Measurements from ENCODE around the gene KLHL6. TPM values are rescaled to one million over a fixed set of nuclear protein-coding genes. Genes with fewer than 3 reads are reported as not detected.

Gene KLHL6
- total and polyA plus RNA-seq, 10 of the 15 experiments (the other 5 are each of a cell fraction or from before 2014, with no cell fraction given): 4.0 to 91.8 (median 24.4) TPM

GRCh38 chr3:183579967-183580900 lies 24.7 kb upstream of the KLHL6 start (continued):
- TF ChIP-seq, protein P1, sequence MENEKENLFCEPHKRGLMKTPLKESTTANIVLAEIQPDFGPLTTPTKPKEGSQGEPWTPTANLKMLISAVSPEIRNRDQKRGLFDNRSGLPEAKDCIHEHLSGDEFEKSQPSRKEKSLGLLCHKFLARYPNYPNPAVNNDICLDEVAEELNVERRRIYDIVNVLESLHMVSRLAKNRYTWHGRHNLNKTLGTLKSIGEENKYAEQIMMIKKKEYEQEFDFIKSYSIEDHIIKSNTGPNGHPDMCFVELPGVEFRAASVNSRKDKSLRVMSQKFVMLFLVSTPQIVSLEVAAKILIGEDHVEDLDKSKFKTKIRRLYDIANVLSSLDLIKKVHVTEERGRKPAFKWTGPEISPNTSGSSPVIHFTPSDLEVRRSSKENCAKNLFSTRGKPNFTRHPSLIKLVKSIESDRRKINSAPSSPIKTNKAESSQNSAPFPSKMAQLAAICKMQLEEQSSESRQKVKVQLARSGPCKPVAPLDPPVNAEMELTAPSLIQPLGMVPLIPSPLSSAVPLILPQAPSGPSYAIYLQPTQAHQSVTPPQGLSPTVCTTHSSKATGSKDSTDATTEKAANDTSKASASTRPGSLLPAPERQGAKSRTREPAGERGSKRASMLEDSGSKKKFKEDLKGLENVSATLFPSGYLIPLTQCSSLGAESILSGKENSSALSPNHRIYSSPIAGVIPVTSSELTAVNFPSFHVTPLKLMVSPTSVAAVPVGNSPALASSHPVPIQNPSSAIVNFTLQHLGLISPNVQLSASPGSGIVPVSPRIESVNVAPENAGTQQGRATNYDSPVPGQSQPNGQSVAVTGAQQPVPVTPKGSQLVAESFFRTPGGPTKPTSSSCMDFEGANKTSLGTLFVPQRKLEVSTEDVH (IDR thresholded peaks at IDR 0.05; ENCODE audit: low read depth, partially characterized antibody): no peak
- TF ChIP-seq STAT3 (IDR thresholded peaks at IDR 0.05; ENCODE audit: low read depth, low read length) (no peak), RFX5 (IDR thresholded peaks at IDR 0.05; ENCODE audit: low read depth, low read length) (no peak), POU2F2 (IDR thresholded peaks at IDR 0.05; ENCODE audit: borderline replicate concordance, low read depth, low read length) (no peak), SKIL (IDR thresholded peaks at IDR 0.05; ENCODE audit: low read depth, poor library complexity, severe bottlenecking) (no peak), CBFB (IDR thresholded peaks at IDR 0.05; ENCODE audit: low read depth) (no peak), RUNX3 (IDR thresholded peaks at IDR 0.05; ENCODE audit: low read length) (peak; percentile 38; the same call in 1 of the 2 replicates), NFIC (IDR thresholded peaks at IDR 0.05; ENCODE audit: low read depth, low read length) (0 out of 2 replicates have a peak, but pooled peaks have one; percentile 15), NFXL1 (IDR thresholded peaks at IDR 0.05; ENCODE audit: borderline replicate concordance) (no peak), SMC3 (IDR thresholded peaks at IDR 0.05; ENCODE audit: borderline replicate concordance, low read length) (no peak), SUZ12 (IDR thresholded peaks at IDR 0.05; ENCODE audit: unreplicated experiment) (no peak), BCL11A (IDR thresholded peaks at IDR 0.05; ENCODE audit: low read depth, low read length) (no peak), ZNF384 (IDR thresholded peaks at IDR 0.05; ENCODE audit: borderline replicate concordance, low read depth, low read length) (no peak), IKZF2 (IDR thresholded peaks at IDR 0.05) (peak; percentile 44 to 61; a peak in 1 of 4 replicates), MXI1 (IDR thresholded peaks at IDR 0.05; ENCODE audit: low read depth, low read length) (no peak), NBN (IDR thresholded peaks at IDR 0.05) (peak; percentile 77; the same call in 1 of the 2 replicates), ATF7 (IDR thresholded peaks at IDR 0.05; ENCODE audit: low read depth) (peak; percentile 63), SMARCA5 (IDR thresholded peaks at IDR 0.05) (no peak), HDGF (IDR thresholded peaks at IDR 0.05) (no peak; the same call in 1 of the 2 replicates), IRF3 (IDR thresholded peaks at IDR 0.05) (no peak), ZNF217 (IDR thresholded peaks at IDR 0.05) (peak; percentile 41; the same call in 1 of the 2 replicates), MEF2B (IDR thresholded peaks at IDR 0.05; ENCODE audit: partially characterized antibody, poor library complexity, severe bottlenecking) (peak; percentile 43)
